Measurements from ENCODE around the gene KCNH3. TPM values are rescaled to one million over a fixed set of nuclear protein-coding genes. Genes with fewer than 3 reads are reported as not detected.
A peak's percentile ranks its signal among the peaks of the same experiment; 100 is the strongest.

The KCNH3 gene
- total and polyA plus RNA-seq, 3 donors from 2014 or later, result 4.5 to 8.3 (median 4.5) TPM

DNA sequence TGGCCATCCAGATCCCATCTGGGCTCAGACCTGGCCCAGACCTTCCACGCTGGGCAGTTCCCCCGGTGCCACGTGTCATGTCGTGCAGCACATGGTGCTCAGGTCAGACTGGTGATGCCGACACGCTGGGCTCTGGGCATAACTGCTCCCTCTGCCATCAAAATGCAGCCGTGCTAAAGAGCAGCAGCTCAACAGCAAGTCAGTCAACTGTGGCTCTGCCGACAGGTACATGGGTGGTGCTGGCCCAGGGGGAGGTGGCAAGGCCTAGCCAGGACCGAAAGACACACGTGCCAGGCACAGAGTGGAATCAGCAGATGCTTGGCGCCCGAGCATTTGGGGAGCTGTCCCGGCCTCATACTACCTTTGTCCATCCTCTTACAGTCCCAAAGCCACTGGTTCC is 27.5 kb downstream of the KCNH3 start:
- Histone ChIP-seq H3K4me3 (no peak overlapping the region), H3K9me3 (no peaks in the 10 kb centered on the region), H3K36me3 (ENCODE audit: low read depth, missing control alignments) (no peaks in the 10 kb centered on the region), H3K4me1 (peaks cover 12% of the 10 kb centered on the region), H3K27ac (no peak overlapping the region), H3K27me3 (no peaks in the 10 kb centered on the region)
- no peak for TF ChIP-seq CTCF (IDR thresholded peaks at IDR 0.05)
- TF ChIP-seq POLR2A (IDR thresholded peaks at IDR 0.05), result no peak
- WGBS, 2 donors, result 93 to 94% methylated on average over 10 to 12 of the region's 13 CpGs
- intact Hi-C loops (cut with DNase I; ENCODE audit: low total_unique reads), result no loop called here
- DNase-seq, result no peak

DNA sequence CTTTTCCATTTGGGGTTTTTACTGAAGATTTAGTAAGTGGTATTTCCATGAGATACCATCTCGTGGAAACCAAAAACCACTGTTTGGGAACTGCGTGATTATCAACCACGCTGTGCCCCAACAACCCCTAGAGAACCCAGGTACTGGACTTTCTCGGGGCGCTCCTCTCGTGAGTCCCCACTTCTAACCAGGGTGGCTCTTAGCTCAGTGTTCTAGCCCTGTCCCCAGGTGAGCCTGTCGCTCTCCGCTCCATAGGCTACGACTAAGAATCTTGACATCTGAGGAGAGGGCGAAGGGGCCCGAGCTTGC is 28.4 kb downstream of the KCNH3 start:
- WGBS, 2 donors, result 0 to 1% methylated on average over 4 to 11 of the region's 11 CpGs
- no peak for DNase-seq
- Histone ChIP-seq H3K4me1 (peaks cover 12% of the 10 kb centered on the region), H3K36me3 (ENCODE audit: low read depth, missing control alignments) (no peaks in the 10 kb centered on the region), H3K4me3 (peak overlapping the region; percentile 90), H3K27me3 (no peaks in the 10 kb centered on the region), H3K27ac (peak overlapping the region; percentile 79 to 94), H3K9me3 (no peaks in the 10 kb centered on the region)
- intact Hi-C loops (cut with DNase I; ENCODE audit: low total_unique reads), result no loop called here
- no peak for TF ChIP-seq POLR2A (IDR thresholded peaks at IDR 0.05)
- TF ChIP-seq CTCF (IDR thresholded peaks at IDR 0.05), result no peak

DNA sequence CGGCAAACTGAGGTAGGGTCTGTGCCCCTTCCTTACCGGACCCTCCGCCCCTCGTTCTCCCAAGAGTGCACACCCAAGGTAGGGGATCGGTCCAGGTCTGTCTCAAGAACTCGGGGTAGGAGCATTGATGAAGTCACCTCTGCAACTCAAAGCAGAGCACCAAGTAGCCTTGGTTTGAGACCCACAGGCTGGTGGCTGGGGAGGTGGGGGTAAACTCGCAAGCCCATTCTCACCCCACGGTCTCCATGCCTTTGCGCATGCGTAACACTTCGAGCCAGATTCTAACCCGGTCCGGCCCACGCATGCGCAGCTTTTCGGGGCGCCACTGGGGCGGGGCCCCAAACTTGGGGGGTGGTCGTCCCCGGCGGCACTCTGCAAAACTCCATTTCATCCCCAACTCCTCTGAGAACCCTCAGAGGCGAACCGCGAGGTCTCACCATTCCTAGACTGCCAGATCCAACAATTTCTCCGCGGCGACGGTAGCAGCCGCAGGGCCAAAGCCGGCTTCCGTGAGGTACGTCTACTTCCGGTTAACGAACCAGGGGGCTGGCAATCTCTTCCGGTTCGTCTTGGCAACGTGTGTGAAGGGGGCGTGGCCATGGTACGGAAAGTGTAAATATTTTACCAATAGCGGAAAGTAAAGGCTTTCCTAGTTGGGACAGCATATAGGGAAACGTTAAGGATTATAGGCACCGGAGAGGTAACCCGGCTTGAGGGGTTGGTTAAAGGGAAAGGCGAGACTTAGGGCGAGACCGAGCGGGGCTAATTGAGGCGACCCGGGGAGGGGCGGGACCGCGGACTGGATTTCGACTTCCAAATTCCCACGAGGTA is 29.0 kb downstream of the KCNH3 start, which contains the start of gene MCRS1:
Gene MCRS1 (minus strand): TSS at position 532 of the 831 bp plus-strand sequence. CDS start 1,411 bp downstream, outside the sequence.
- no peaks in the 10 kb centered on the region for H3K9me3 ChIP-seq
- H3K36me3 ChIP-seq (ENCODE audit: low read depth, missing control alignments), result no peaks in the 10 kb centered on the region
- intact Hi-C loops (cut with DNase I; ENCODE audit: low total_unique reads), result no loop called here
- WGBS, 2 donors, result 1% methylated on average over 28 to 51 of the region's 54 CpGs
- H3K27me3 ChIP-seq, result no peaks in the 10 kb centered on the region
- no peak for TF ChIP-seq POLR2A (IDR thresholded peaks at IDR 0.05)
- no peak for TF ChIP-seq CTCF (IDR thresholded peaks at IDR 0.05)
- H3K4me3 ChIP-seq, result peak within 1 kb of the TSS; percentile 90
- peak within 1 kb of the TSS; percentile 79 to 94 for H3K27ac ChIP-seq
- H3K4me1 ChIP-seq, result peaks cover 12% of the 10 kb centered on the region
- peak; percentile 94 for DNase-seq

DNA sequence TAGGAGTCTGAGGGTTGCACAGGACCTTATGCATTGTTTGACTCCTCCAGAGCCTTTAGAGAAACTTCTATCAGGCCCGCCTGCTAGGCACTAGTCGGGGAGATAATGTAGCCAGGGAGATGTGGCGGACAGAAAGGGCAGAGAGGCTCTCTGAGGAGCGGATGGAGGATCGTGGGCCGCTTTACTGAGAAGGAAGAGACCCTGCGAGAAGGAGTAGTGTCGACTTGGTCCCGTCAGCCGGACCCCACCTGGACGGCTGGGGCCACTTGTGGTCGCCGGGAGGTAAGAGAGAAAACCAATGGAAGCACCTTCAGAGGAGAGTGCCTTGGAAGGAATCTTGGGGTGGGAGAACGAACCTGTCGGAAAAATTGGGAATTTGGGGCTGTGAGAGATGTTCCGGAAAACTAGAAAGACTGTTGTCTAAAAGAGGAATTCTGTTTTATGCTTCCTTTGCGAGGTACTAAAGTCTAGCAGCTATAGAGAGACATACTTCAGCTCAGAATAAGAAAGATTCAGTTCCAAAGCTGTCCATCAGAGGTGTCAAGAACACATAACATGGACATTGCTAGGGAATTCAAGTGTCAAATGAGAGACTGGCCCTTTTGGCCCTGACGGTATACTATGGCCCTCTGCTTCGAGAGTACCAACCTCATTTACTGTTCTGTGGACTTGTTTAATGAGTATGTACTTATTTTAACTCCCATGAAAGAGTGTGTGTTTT is 29.8 kb downstream of the KCNH3 start:
- Histone ChIP-seq H3K36me3 (ENCODE audit: low read depth, missing control alignments) (no peaks in the 10 kb centered on the region), H3K27ac (peak overlapping the region; percentile 79 to 94), H3K27me3 (no peaks in the 10 kb centered on the region), H3K9me3 (no peaks in the 10 kb centered on the region), H3K4me1 (peaks cover 12% of the 10 kb centered on the region), H3K4me3 (peak overlapping the region; percentile 90)
- DNase-seq, result no peak
- intact Hi-C loops (cut with DNase I; ENCODE audit: low total_unique reads), result no loop called here
- TF ChIP-seq CTCF (IDR thresholded peaks at IDR 0.05) (no peak), POLR2A (IDR thresholded peaks at IDR 0.05) (no peak)
- WGBS, 2 donors, result 2% methylated on average over 19 of the region's 19 CpGs

Data from testis (tissue), 3 donors.